Stimulated activated CD4-positive, alpha-beta T cell treated with anti-CD3 and anti-CD28 coated beads, Interleukin-12 subunit alpha, Interleukin-12 subunit beta, amount 100 ng/mL, for 4 hours (primary cell): ENCODE results near the gene SLC24A3.

Source experiments
- DNase-seq: peaks from one replicate; pipeline ENCODE4 v3.0.0-alpha.2; 2020

Gene SLC24A3

DNA sequence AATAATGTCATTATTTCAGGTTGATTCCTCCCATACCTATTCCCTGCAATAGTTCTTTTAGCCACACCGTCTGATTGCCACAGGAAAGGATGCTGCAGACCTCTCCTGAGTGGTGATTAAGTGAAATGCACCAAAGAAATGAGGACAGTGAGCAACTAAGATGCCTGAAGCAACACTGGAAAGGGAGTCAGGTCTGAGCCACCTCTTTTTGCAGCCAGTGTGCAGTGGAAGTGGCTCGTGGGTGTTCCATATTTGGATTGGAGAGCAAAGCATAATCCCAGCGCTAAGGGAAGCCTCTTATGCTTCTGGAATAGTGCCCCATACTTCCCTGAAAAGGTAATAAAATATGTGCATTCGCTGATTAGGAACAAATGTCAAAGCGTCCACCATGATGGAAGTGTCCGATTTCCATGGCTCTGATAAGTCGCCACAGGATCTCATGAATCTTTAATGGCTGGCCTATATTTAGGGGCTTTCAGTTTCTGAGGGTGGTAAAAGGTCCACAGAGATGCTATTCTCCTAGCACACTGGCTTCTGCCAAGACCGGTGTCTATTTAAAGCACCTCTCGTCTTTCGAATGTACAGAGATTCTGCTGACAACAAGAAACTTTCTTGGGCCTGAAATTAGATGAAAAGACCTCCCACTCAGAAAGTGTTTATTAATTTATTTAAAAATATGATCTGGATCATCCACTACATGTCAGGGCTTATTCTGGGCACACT lies 253.9 kb downstream of the SLC24A3 start:
- DNase-seq = no peak

GRCh38 chr20:19473216-19473921 lies 260.9 kb downstream of the SLC24A3 start:
- no peak for DNase-seq

DNA sequence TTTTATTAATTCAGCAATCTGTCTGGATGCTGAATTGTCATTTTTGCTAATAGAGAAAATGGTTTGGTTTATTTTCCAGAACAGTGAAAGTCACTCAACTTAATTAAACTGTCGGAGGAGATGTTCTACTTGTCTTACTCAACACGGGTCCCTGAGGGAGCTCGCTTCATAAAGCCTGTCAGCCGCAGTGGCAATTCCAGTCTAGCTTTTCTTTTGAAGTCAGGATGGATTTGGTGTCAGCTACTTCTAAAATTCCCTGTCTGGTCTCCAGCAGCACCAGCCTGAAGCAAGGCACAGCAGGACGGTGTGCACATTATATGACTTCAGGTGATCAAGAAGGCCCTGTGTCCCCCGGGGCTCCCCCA lies 261.5 kb downstream of the SLC24A3 start:
- no peak for DNase-seq

- DNase-seq = no peak
Measured at GRCh38 chr20:19478320-19478895, 266.0 kb downstream of the SLC24A3 start.

DNA sequence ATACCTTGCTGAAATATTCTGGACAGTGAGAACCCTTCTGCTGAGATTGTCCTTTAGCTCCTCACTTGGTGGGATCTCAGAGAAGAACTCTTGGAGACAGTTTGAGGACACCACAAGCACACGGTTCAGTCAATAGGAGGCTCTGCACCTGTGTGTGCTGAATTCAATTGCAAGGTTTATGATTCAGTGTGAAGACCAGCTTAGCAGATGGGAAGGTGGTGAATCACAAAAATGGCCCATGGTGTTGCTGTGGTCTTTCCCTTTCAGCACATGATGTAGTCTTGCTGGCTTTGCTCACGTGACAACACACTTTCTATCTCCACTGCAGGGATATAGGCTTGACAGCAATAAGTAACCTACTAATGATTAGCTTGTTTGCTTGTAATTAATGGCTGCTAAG lies 270.3 kb downstream of the SLC24A3 start:
- DNase-seq = no peak

- DNase-seq = no peak
Measured at GRCh38 chr20:19483309-19483708, 270.9 kb downstream of the SLC24A3 start.

- DNase-seq = no peak
Measured at GRCh38 chr20:19486446-19486845, 274.0 kb downstream of the SLC24A3 start.

- DNase-seq = no peak
Measured at GRCh38 chr20:19487420-19487819, 275.0 kb downstream of the SLC24A3 start.

DNA sequence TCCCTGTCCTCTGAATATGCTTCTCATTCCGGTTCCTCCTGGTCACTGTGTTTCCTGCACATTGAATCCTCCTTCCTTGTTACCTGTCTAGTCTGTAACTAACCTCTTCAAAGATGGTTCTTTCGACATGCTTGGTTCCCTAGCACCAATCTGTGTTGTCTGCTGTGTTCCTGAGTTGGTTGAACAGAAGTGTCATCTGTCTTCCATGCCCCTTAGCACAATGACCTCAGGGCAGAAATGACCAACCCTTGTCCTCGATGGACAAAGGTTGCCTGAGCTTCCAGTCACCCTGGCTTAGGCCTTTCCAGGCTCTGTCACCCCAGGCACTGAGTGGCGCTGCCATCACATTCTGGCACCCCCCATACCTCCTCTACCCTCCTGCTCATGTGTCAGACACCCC lies 278.8 kb downstream of the SLC24A3 start:
- no peak for DNase-seq

DNA sequence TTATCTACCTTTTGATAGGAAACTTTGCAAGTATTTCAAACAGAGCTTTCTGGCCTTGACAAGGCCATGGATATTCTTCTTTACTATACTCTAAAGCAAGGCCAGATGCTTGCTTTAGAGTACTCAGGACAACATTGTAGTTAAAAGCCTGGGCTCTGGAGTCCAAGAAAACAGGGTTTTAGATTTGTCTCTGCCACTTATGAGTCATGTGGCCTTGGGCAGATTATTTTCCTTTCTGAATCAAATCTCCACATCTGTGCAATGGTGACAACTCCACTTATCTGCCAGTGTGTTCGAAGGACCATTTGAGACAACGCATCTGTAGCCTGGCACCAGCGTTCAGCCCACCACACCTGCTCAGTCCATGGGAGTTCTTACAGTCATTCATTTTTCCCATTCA lies 279.7 kb downstream of the SLC24A3 start:
- DNase-seq = no peak

GRCh38 chr20:19492687-19493336 lies 280.4 kb downstream of the SLC24A3 start:
- DNase-seq = no peak

DNA sequence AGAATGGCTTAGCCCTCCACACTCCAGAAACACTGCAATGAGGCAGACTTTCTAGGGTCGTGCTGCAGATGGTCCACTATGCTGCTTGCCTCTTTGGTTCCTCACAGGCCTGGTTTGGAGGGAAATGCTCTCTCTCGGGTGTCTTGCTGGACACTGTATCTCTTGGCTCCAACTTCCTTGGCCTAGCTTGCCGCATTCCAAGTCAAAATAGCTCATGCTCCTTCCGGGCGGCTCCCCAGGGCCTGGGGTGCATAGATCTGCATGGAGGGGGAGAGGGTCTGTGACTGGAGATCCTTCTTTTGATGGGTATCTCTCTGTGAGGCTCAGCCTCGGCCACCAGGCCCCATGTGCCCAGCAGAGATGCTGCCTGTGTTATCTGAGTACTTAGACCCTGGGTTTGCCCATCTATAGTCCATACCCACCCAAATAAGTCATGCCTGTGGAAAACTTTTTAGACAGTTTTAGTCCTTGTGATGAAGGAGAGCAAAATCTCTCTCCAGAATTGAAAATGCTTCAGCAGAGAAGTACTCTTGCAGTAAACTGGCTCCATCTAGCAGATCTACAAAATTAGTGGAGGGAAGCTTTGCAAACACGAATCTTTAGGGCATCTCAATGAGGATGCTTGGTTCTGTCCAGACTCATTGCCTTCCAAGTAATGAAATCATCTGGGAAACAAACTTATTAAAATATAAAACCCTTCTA lies 281.5 kb downstream of the SLC24A3 start:
- no peak for DNase-seq

DNA sequence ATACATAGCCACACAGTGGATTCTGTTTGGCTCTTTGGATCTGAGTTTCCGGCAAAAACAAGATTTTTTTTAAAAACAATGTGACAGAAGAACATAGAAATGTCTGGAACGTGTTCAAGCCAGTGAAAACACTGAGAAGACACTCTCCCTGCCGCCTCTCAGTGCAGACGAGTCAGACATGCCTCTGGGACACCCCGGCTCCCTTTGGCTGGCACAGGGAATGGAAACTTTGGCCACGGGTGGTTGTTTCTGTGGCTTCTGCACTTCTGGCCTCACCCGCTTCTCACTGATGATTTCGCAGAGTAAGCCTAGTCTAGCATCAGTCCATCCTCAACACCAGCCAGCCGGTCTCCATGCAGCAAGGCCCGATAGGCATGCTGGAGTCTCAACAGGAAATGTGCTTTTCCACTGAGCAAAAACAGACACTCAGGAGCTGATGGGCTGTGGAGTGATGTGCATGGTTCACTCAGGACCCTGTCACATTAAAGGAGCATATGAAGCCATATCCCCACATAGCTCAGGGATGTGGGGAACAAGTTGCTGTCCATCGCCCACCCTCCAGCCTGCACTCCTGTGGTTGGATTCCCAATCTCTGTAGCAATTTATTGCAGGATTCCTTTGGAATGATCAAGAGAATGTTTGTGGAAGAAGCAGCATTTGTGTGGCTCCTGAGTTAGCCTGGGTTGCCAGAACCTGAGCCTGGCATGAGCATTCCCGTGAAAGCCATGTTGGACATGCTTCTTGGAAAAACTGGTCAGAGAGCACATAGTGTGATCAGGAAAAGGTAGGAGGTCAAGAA lies 283.7 kb downstream of the SLC24A3 start:
- no peak for DNase-seq

DNA sequence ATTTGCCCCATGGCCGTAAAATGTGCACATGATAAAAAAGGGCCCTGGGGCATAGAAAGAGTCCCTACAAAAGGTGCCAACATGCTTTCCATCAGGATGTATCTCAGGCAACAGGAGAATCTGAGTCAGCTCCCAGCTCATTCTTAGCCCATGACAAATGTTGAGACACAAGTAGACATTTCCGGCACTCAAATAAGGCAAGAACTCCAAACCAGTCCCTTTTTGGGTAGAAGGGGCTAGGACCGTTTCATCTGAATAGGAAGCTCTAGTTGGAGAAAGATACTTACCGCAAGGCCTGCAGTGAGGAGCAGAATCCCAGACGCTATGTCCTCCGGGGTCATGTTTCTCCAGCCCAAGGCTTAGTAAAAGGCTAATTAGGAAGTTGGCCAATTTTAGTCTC lies 284.6 kb downstream of the SLC24A3 start:
- no peak for DNase-seq

- DNase-seq = no peak
Measured at GRCh38 chr20:19498756-19499155, 286.3 kb downstream of the SLC24A3 start.

- no peak for DNase-seq
Measured at GRCh38 chr20:19501476-19502115, 289.2 kb downstream of the SLC24A3 start.

DNA sequence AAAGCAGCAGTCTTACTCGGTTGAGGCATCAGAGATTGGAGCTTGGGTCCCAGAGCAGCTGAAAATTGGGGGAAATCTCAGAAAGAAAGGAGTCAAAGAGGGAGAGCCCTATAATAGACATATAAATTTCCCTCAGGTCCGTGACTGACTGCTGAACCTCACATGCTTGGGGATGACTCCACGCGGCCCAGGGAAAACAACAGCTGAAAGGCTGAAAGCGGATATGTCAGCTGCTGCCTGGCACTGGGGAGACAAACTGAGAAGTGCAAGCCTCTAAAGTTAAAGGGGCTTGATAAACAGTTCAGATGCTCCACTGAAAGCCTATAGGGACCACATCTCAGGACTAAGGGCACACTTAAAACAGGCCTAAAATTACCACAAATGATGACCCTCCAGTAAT lies 289.7 kb downstream of the SLC24A3 start:
- DNase-seq = no peak

GRCh38 chr20:19504251-19504650 lies 291.8 kb downstream of the SLC24A3 start:
- no peak for DNase-seq

- no peak for DNase-seq
Measured at GRCh38 chr20:19506021-19506420, 293.6 kb downstream of the SLC24A3 start.

DNA sequence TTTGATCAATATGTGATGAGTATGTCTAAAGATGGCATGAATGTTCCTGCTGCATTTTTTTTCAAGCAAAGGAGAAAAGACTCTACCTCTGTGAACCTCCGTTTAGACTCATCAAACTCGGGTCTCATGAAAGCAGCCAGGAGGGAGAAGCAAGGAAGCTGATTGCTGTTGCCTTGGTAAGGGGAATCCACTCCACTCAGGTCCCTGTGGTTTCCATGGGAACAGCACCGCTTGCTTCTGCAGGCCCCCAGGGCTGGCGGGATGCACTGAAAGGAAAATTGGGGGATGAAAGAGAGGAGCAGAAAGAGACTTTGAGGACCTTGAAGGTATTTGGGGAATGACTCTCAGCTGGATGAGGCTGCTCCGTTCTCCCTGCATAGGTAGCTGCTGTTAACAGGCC lies 296.0 kb downstream of the SLC24A3 start:
- DNase-seq = no peak

- no peak for DNase-seq
Measured at GRCh38 chr20:19510611-19511010, 298.2 kb downstream of the SLC24A3 start.

DNA sequence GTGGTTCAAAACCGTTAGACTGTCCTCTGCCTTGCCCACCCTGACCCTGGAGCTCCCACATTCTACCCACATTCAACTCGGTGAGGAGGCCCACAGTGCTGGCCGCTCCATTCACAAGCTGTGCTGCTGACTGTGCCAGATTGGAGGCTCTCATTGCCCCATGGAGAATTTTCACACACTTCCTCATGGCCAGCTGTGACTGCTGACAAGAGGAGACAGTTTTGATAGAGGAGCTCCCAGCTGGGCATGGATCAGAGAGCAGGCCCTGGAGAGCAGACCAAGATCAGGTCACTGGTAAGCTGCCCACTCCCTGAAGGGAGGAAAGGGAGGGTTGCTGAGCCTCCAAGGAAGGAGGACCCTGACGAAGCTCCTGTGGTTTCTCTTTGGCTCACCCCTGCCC lies 299.5 kb downstream of the SLC24A3 start:
- no peak for DNase-seq
